Measurements from ENCODE around the gene LAMA3.

DNA sequence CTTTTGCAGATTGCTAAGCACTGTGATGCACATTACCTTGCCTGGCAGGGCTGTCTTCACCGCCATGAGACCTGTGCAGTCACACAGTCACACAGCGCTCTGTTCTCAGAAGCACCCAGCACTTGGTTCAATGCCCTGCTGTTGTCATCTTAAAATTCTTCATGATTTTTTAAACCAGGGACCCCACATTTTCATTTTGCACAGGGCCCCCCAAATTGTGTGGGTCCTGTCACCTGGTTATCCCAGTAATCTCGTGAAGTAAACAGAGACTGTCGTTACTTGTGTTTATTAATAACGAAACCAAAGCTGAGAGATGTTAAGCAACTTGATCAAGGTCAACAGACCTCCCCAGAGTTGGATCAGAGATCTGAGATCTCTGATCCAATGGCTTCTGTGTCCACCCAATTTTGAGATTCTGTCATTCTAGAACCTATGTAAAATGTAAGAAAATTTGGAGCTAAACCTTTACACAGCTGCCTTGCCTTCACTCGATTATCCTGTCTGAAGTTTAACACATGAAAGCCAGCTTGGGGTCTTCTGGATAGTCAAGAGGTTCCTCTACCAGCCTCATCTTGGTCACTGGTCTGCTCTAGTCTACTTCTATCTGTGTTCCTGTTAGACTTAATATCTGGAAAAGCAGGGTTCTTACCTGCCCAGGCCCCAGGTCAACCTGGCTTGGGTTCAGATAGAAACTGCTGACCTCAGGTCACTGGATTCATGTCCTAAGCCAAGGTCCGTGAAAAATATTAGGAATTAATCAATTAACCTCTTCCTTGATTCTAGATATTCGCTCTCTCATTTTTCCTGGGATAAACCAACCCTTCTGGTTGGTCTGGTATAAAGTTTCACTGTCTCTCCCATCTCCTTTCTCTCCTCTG, 311.6 kb downstream of the LAMA3 start:
- TF ChIP-seq POLR2AphosphoS5 (IDR thresholded peaks at IDR 0.05; ENCODE audit: low read depth, low read length) (no peak), TCF7L2 (IDR thresholded peaks at IDR 0.05; ENCODE audit: low read depth, low read length) (no peak)
- TF ChIP-seq, protein P1, sequence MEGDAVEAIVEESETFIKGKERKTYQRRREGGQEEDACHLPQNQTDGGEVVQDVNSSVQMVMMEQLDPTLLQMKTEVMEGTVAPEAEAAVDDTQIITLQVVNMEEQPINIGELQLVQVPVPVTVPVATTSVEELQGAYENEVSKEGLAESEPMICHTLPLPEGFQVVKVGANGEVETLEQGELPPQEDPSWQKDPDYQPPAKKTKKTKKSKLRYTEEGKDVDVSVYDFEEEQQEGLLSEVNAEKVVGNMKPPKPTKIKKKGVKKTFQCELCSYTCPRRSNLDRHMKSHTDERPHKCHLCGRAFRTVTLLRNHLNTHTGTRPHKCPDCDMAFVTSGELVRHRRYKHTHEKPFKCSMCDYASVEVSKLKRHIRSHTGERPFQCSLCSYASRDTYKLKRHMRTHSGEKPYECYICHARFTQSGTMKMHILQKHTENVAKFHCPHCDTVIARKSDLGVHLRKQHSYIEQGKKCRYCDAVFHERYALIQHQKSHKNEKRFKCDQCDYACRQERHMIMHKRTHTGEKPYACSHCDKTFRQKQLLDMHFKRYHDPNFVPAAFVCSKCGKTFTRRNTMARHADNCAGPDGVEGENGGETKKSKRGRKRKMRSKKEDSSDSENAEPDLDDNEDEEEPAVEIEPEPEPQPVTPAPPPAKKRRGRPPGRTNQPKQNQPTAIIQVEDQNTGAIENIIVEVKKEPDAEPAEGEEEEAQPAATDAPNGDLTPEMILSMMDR (IDR thresholded peaks at IDR 0.05) = no peak
- TF ChIP-seq, protein P2, sequence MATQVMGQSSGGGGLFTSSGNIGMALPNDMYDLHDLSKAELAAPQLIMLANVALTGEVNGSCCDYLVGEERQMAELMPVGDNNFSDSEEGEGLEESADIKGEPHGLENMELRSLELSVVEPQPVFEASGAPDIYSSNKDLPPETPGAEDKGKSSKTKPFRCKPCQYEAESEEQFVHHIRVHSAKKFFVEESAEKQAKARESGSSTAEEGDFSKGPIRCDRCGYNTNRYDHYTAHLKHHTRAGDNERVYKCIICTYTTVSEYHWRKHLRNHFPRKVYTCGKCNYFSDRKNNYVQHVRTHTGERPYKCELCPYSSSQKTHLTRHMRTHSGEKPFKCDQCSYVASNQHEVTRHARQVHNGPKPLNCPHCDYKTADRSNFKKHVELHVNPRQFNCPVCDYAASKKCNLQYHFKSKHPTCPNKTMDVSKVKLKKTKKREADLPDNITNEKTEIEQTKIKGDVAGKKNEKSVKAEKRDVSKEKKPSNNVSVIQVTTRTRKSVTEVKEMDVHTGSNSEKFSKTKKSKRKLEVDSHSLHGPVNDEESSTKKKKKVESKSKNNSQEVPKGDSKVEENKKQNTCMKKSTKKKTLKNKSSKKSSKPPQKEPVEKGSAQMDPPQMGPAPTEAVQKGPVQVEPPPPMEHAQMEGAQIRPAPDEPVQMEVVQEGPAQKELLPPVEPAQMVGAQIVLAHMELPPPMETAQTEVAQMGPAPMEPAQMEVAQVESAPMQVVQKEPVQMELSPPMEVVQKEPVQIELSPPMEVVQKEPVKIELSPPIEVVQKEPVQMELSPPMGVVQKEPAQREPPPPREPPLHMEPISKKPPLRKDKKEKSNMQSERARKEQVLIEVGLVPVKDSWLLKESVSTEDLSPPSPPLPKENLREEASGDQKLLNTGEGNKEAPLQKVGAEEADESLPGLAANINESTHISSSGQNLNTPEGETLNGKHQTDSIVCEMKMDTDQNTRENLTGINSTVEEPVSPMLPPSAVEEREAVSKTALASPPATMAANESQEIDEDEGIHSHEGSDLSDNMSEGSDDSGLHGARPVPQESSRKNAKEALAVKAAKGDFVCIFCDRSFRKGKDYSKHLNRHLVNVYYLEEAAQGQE (IDR thresholded peaks at IDR 0.05; ENCODE audit: insufficient read depth in 1 of 2, low read depth in 2 of 2, low read length in 1 of 2) = no peak

Data from Panc1 (cell line).